VCaP (cell line): ENCODE results near the gene ATXN7L1.

Experiments
- H3K27ac ChIP-seq: fragments of 450-650 bp; 2 replicates; pipeline ENCODE4 v1.5.1; 2017
- TF ChIP-seq, protein P1 (sequence below): fragments of 450-650 bp; conservative IDR thresholded peaks from 2 replicates; pipeline ENCODE4 v1.5.1; 2017; ENCODE audit warnings: mild to moderate bottlenecking, moderate library complexity

The ATXN7L1 gene

DNA sequence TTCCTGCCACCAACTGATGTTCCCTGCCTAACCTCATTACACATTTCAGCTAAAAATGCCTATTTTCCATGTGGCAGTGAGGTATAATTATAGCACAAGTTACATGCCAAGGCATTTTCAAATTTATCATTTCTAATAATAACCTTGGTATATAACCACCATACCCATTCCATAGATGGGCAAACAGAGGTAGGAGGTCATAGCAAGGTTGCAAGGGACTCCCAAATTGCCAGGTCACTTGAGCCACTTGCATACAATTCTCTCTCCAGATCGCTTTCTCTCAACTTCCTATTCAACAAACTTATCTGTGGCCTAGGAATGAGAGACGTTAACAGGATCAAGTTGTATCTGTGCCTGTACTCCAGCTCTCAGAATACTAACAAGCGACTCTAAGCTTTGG is 108.3 kb downstream of the ATXN7L1 start:
- H3K27ac ChIP-seq, result no peak overlapping the region
- TF ChIP-seq, protein P1, sequence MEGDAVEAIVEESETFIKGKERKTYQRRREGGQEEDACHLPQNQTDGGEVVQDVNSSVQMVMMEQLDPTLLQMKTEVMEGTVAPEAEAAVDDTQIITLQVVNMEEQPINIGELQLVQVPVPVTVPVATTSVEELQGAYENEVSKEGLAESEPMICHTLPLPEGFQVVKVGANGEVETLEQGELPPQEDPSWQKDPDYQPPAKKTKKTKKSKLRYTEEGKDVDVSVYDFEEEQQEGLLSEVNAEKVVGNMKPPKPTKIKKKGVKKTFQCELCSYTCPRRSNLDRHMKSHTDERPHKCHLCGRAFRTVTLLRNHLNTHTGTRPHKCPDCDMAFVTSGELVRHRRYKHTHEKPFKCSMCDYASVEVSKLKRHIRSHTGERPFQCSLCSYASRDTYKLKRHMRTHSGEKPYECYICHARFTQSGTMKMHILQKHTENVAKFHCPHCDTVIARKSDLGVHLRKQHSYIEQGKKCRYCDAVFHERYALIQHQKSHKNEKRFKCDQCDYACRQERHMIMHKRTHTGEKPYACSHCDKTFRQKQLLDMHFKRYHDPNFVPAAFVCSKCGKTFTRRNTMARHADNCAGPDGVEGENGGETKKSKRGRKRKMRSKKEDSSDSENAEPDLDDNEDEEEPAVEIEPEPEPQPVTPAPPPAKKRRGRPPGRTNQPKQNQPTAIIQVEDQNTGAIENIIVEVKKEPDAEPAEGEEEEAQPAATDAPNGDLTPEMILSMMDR, result no peak

DNA sequence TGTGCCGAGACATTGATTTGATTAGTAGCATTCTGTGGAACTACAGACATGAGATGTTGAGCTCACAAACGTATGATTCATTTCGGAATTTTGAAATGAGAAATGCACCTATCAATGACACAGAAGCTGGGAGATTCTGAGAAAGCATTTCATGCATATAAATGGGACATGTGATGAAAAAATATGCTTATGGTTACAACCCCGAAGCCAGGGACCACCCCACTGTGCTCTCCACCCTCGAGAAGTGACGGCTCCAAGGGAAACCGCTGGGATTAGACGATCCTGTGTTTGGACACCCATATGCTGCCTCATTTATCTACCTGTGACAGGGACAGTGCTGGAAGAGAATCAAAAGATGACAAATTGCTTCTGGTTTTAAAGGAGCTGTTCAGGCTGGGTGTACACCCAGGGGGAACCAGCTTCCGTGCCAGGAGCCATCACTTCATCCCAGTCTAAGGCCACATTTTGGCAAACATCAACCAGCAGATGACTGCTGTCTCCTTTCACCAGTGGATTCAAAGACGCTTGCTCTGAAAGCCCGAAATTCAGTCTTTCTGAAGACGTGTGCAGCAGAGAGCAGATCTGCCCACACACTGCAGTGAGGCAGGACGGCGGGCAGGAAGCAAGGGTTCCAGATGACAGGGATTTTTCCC is 109.9 kb downstream of the ATXN7L1 start:
- TF ChIP-seq, protein P1, result no peak
- no peak overlapping the region for H3K27ac ChIP-seq

DNA sequence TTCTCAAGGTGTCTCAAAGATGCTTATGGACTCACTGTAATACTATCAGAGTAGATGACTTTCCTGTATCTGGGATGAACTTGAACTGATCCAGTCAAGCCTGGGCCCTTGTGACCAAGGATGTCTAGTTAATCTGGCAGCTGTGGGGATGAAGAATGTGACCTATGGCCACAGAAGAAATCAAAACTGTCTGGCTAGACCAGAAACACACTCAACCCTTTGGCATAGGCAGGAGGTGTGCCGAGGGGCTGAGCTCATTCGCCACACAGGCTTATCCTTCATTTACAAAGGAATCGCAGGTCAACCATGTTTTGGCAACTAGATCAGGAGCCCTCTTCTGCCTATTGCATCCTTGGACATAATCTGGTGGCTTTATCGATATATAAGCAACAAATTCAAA is 110.6 kb downstream of the ATXN7L1 start:
- TF ChIP-seq, protein P1, result no peak

DNA sequence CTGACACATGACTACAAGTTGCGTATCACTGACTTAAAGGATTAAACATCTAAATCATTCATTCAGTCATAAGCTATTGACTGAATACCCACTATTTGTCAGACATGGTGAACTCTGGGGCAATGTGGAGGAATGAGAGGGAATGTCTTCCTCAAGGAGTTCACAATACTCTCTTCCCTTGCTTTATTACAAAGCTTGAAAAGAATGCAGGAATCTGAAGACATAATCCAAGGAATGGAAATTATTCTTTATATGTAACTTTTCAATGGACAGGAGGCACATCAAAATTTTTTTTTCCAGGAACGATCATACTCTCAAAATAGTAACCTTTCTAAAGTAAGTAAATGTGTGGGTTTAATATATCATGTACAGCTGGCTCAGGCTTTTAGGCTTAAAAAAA is 111.9 kb downstream of the ATXN7L1 start:
- H3K27ac ChIP-seq, result no peak overlapping the region
- TF ChIP-seq, protein P1, result no peak

More for the DNA sequence above, 110.6 kb downstream of the ATXN7L1 start:
- no peak overlapping the region for H3K27ac ChIP-seq

DNA sequence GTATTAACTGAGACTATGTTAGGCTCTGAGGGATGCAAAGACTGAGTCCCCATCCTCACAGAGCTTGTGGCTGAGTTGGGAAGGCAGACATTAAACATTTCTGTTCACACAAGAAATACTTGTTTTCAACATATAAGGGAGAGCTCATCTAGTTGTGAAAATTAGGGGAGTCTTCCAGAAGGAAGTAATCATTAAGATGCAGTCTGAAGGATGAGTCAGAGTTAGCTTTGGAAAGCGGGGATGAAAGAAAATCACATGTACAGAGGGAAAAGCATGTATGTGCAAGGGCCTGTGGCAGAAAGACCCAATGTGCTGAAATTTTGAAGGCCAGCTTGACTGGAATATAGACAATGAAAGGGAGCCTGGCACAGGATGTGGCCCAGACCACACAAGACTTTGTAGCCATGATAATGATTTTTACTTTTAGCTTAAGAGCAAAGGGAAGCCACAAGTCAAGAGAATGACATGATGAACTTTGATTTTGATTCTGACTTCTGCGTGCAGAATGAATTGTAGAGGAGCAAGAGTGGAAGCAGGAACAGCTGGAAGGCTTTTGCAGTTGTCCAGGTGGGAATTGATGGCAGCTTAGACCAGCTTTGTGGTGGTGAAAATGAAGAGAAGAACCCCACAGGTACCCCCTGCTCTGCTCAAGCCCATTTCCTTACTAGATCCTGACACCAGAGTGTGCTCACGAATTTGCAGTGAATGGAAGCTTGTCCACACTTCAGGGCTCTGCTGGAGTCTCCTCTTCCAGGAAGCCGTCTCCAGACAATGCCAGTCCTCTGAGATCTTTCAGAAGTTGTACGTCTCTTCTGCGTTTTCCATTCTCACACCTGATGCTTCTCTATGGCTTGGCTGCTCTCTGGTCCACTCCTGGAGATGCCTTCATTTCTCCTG is 115.6 kb downstream of the ATXN7L1 start:
- H3K27ac ChIP-seq, result no peak overlapping the region
- TF ChIP-seq, protein P1, result peak; percentile 52

DNA sequence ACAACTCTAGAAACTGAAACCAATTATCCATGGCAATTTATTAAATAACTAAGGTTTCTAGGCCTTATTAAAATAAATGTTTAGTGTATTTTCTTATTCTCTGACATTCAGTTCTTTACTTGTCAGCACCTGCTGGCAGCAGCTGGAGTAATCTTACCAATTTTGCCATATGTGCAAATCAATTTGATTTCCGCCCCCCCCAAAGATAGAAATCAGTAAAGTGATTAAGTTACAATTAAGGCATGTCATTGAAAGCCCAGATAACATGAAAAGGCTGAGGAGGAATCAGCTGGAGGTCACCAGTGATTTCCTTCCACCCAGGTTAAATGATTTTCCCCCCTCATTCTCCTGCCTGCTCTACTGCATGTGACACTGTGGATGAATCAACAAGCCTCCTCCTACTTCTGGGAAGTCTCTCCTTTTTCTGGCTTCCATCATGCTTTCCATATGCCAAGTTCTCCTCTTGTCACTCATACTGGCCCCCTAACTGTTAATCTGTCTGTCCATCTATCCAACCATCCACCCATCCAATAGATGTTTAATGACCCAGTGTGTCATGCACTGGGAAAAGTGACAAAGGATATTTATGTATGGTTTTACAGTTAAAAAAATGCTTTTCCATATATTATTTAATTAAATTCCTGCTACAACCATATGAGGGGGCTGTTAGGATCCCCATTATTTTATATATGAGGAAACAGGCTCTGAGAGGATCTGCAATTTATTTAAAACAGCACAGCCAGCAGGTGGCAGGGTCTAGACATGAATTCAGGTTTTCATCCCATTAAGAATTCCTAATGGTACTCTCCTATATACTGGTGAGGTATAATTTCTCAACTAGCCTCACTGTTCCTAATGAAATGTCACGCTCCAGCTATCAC is 116.5 kb downstream of the ATXN7L1 start:
- H3K27ac ChIP-seq, result no peak overlapping the region
- TF ChIP-seq, protein P1, result peak; percentile 84

DNA sequence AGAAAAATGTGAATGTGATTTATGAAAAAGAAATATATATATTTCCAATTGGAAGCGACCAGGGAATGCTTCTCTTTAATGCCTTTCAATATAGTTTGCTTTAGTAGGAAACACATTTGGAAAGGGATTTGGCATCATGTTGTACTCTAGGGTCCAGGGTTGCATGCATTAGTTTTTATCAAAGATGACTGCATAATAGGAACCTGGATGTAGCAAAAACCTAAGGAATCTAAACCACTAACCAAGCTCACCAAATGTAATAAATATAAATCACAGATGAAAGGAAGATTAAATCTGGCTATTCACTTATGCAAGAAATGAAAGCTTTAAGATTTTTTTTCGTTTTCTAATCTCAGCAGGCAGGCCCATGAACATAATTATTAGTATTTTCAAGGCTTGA is 120.0 kb downstream of the ATXN7L1 start:
- TF ChIP-seq, protein P1, result no peak
- H3K27ac ChIP-seq, result no peak overlapping the region
